SKM-1 (cell line): ENCODE measurements around the gene PAK2.
"Not testable (repeated sequence)": the region's sequence is repeated elsewhere in the genome, so short reads cannot be mapped to it uniquely, and the experiment has no call there.

Experiments
- DNase-seq: peaks from one replicate; lab custom pipeline; 2025; ENCODE audit not compliant: unreplicated experiment; lab: John Stamatoyannopoulos, UW

PAK2 gene

DNA sequence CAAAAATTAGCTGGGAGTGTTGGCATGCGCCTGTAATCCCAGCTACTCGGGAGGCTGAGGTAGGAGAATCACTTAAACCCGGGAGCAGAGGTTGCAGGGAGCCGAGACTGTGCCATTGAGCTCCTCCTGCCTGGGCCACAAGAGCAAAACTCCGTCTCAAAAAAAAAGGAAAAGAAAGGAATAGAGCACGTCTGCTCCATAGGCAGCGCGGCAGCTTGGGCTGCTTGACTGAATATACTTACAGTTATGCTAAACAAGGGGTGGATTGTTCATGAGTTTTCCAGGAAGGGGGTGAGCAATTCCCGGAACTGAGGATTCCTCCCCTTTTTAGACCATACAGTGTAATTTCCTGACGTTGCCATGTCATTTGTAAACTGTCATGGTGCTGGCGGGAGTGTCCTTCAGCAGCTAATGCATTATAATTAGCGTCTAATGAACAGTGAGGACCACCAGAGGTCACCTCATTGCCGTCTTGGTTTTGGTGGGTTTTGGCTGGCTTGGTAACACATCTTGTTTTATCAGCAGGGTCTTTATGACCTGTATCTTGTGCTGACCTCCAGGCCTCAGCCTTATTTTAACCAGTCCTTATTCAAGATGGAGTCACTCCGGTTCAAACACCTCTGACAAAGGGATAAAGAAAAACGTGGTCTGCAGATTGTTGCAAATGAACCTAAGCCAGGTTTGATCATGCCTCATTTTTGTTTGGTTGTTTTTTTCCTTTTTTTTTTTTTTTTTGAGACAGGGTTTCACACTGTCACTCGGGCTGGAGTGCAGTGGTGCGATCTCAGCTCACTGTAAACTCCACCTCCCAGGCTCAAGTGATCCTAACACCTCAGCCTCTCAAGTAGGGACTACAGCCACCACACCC, 103.1 kb downstream of the PAK2 start:
- DNase-seq = no peak

DNA sequence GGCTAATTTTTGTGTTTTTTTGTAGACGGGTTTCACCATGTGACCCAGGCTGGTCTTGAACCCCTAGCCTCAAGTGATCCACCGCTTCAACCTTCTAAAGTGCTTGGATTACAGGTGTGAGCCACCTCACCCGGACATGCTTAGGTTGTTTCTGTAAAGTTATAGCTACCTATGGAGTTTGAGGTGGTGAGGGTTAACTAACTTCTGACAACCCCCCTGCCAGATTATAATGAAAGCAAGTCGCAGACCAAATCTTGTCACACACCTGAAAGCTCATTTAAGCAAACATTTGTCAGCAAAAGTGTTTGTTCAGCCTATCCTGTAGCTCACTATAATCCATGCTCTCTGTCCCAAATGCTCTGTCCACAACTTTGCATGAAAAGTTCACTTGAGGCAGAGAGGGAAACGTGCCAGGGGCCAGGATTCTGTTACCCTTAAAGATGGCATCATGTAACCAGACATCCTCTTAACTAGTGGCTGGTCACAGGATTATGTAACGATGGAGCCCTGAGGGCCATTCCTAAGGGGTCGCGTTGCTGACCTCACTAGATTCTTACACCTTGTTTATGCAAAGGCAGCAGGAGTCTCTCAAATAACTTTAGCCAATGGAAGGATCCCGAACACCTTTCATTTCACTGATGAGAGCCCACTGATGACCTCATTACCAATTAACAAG, 103.9 kb downstream of the PAK2 start:
- DNase-seq = no peak

DNA sequence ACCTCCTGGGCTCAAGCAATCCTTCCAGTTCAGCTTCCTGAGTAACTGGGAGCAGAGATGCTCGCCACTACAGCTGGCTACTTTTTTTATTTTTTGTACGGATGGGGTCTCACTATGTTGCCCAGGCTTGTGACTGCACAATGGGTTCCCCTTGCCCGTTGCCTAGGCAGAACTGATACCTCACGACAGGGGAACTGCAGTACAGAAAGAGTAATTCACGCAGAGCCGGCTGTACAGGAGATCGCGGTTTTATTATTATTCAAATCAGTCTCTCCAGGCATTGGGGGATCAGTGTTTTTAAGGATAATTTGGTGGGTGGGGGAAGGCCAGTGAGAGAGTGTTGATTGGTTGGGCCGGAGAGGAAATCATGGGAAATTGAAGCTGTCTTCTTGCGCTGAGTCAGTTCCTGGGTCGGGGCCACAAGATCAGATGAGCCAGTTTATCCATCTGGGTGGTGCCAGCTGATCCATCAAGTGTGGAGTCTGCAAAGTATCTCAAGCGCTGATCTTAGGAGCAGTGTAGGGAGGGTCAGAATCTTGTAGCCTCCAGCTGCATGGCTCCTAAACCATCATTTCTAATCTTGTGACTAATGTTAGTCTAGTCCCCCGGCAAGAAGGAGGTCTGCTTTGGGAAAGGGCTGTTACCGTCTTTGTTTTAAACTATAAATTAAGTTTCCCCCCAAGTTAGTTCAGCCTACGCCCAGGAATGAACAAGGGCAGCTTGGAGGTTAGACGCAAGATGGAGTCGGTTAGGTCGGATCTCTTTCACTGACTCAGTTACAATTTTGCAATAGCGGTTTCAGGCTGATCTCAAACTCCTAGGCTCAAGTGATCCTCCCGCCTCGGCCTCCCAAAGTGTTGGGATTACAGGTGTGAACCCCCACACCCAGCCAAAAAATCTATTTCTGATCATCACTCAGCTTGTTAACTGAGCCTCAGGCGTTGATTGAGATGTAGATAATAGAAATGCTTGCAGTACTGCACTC, 104.9 kb downstream of the PAK2 start:
- DNase-seq = not testable (repeated sequence)

DNA sequence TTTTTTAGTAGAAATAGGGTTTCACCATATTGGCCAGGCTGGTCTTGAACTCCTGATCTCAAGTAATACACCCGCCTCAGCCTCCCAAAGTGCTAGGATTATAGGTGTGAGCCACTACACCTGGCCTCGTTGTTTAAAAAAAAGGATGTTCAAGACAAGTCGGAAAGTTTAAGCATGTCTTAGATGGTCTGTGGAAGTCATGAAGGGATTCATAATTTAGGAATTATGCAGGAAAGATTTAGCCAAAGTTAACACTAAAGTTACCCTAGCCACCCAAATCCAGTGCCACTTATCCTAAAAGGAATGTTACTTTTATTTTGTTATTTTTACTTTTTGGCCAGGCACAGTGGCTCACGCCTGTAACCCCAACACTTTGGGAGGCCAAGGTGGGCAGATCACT, 108.7 kb downstream of the PAK2 start:
- DNase-seq = not testable (repeated sequence)

DNA sequence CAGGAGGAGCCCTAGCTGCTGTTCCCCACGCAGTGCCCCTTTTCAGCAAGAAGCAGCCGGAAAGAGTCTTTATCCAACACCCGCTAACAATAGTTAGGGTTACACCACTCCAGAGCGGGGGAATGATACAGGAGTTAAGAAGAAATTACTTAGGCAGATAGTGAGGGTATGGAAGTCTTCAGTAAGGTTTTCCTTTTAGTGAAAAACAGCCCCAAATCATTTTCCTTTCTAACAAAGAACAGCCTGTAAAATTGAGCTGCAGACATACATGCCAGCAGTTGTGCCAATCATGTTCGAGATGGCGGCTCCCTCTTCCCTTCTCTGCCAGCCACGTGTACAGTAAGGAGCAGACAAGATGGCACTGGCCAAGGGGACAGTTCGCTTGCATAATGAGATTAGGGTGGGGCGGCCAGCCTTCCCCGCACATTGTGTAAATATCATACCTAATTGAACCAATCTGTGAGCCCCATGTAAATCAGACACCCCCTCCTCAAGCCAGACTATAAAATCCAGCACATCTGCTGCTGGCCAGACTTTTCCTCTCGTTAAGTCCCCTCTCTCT, 109.6 kb downstream of the PAK2 start:
- DNase-seq = no peak

DNA sequence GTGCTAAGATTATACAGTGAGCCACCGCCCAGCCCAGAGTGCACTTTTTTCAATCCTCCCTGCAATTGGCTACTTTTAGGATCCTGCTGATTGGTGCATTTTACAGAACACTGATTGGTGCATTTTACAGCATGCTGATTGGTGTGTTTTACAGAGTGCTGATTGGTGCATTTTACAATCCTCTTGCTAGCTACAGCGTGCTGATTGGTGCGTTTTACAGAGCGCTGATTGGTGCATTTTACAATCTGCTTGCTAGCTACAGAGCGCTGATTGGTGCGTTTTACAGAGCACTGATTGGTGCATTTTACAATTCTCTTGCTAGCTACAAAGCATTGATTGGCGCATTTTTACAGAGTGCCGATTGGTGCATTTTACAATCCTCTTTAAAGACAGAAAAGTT, 123.3 kb downstream of the PAK2 start:
- DNase-seq = not testable (repeated sequence)

DNA sequence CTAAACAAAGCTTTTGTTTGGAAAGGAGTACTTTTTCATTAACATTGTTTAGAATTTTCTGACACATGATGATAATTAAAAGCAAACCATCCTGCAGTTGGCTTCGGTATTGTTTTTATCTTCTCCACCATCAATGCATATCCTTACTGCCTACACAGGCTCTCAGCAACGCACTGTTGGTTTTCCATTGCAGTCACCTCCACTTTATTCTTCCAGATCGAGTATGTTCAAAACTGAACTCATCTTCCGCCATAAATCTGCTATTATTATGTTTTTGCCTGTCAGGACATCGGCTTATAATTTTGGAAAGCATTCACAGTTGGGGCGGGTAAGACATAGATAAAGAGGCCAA, 127.5 kb downstream of the PAK2 start:
- no peak for DNase-seq

DNA sequence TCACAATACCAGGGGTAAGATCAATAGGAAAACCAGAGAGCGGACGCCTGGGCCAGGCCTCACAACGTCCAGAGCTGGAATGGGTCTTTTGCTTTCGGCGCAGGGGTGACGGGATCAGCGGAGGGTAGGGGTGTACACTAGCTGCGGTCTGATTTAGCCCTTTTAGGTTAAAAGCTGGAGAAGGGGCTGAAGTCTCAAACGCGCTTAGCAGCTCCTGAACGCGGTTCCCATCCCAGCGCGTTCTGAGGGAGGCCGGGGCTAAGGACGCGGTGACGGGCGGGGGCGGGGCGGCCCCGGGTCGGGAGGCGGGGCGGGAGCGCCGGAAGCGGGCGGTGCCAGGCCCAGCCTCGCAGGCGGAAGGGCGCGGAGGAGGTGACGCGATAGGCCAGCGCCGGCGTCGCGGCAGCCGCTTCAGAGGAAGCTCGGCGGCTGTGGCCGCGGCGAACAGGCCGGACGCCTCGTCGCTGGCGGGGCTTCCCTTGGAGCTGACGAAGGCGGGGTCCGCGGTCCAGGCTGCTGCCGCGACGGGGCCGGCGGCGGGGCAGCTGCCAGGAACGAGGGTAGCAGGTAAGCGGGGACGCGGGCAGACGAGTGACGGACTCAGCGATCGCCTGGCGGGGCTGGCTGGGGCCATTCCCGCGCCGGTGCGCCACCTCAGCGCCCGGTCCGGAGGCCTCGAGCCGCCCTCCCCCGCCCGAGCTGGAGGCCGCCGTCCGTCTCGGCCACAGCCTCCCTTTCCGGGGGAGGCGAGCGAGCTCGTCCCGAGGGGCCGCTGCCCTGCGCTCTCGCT, 128.0 kb downstream of the PAK2 start, which contains the start of gene SENP5:
Gene SENP5 (plus strand): TSS at position 414 of the 790 bp plus-strand sequence. CDS start 17,262 bp downstream, outside the sequence.
- peak; percentile 53 for DNase-seq

DNA sequence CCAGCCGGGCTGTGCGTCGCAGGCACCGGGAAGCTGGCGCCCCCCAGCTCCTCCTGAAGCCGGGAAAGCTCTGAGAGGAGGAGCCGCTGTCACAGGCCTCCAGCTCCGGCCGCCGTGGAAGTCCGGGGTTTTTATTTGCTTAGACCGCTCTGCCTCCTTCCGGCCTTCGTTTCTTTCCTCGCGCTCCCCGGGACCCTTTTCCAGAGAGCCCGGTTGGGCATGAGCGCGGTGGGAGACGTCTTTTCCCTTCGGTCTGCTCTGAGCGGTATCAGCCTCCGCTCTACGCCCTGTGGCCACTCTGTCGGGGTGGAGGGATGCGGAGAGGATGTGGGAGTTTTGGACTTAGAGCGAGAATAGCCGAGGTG, 128.6 kb downstream of the PAK2 start:
- peak; percentile 22 for DNase-seq

DNA sequence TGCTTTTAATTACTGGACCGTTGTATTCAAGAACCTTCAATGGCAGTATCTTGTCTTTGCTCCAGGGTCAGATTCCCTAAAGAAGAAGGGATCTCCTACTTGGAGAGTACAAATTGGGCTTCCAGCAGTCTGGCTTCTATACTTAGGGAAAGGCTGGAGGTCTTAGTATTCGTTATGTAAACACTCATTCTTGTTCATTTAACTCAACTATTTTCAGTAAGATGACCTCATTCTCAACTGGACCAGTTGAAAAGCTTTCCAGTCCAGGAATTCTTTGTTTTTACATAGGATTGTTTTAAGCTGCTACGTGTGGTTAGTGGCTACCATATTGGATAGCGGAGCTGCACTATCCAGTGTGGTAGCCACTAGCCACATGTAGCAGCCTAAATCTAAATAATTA, 132.7 kb downstream of the PAK2 start:
- DNase-seq = no peak

DNA sequence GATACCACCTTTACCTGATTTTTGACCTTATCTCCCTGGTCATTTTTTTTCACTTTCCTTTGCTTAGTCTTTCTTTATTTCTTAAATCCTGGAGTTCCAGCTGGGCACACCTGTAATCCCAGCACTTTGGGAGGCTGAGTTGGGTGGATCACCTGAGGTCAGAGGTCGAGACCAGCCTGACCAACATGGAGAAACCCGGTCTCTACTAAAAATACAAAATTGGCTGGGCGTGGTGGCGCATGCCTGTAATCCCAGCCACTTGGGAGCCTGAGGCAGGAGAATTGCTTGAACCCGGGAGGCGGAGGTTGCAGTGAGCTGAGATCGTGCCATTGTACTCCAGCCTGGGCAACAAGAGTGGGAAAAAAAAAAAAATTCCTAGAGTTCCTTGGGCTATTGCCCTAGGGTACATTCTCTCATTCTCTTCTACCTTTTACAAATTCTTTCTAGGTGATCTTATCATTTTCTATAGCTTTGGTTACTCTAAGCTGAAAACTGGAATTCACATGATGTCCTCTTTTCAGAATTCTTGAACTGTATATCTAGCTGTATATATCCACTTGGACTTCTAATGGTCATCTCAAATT, 134.9 kb downstream of the PAK2 start:
- not testable (repeated sequence) for DNase-seq

DNA sequence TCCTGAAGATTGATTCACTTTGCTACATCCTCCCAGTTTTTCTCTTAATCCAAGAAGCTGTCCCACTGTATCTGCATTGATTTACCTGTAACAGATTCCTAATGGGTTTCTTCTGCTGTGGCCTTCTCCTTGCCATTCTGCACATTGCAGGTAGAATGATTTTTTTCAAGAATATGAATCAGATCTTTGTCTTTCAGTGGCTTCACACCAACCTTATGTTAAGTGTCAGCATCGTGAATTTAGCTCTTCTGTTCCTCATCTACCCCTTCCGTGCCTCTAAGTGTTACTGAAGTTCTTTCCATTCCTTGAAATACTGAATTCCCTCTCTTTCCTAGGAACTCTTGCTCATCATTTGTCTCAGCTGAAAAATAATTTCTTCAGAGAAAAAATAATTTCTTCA, 135.6 kb downstream of the PAK2 start:
- no peak for DNase-seq
